ENCODE measurements around the gene RERE. TPM values are rescaled to one million over a fixed set of nuclear protein-coding genes. Genes with fewer than 3 reads are reported as not detected.

Gene RERE
- total RNA-seq, 2 donors from 2014 or later = 74.5 to 128 TPM

DNA sequence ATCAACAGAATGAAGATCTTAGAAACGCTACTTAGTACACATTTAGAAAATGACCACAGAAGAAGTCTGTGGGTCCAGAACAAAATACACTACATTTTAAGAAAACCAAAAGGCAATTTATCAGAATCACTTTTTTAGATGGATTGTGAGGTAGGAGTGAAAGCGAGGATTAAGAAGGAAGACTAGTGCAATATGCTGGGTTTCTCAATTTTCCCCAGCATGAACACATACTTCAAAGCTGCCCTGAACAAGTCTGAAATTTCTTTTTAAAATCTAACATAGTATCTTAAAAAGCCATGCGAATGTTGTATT, 299.0 kb downstream of the RERE start:
- ATAC-seq = no peak
- 74 to 79% methylated on average over 3 of the region's 3 CpGs for WGBS, 2 donors
- Histone ChIP-seq H3K4me3 (no peak overlapping the region), H3K36me3 (replicated peaks in 1 of 2; ENCODE audit: insufficient read depth in 1 of 2, low read depth in 2 of 2) (no peaks in the 10 kb centered on the region), H3K4me1 (peaks cover 19% of the 10 kb centered on the region), H3K9me3 (no peaks in the 10 kb centered on the region), H3K27me3 (no peaks in the 10 kb centered on the region), H3K27ac (no peak overlapping the region)
- TF ChIP-seq, protein P1, sequence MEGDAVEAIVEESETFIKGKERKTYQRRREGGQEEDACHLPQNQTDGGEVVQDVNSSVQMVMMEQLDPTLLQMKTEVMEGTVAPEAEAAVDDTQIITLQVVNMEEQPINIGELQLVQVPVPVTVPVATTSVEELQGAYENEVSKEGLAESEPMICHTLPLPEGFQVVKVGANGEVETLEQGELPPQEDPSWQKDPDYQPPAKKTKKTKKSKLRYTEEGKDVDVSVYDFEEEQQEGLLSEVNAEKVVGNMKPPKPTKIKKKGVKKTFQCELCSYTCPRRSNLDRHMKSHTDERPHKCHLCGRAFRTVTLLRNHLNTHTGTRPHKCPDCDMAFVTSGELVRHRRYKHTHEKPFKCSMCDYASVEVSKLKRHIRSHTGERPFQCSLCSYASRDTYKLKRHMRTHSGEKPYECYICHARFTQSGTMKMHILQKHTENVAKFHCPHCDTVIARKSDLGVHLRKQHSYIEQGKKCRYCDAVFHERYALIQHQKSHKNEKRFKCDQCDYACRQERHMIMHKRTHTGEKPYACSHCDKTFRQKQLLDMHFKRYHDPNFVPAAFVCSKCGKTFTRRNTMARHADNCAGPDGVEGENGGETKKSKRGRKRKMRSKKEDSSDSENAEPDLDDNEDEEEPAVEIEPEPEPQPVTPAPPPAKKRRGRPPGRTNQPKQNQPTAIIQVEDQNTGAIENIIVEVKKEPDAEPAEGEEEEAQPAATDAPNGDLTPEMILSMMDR (IDR thresholded peaks at IDR 0.05) = no peak
- no peak for TF ChIP-seq POLR2A (IDR thresholded peaks at IDR 0.05)
- intact Hi-C loops (cut with DNase I) = no loop called here
- DNase-seq = no peak

- DNase-seq = no peak
- intact Hi-C loops (cut with DNase I) = no loop called here
- ATAC-seq = no peak
- no peak for TF ChIP-seq POLR2A (IDR thresholded peaks at IDR 0.05)
- TF ChIP-seq, protein P1 (IDR thresholded peaks at IDR 0.05) = no peak
- Histone ChIP-seq H3K4me3 (no peak overlapping the region), H3K9me3 (no peaks in the 10 kb centered on the region), H3K27me3 (no peaks in the 10 kb centered on the region), H3K27ac (no peak overlapping the region), H3K36me3 (replicated peaks in 1 of 2; ENCODE audit: insufficient read depth in 1 of 2, low read depth in 2 of 2) (no peaks in the 10 kb centered on the region), H3K4me1 (peaks cover 19% of the 10 kb centered on the region)
- WGBS, 2 donors = 72% methylated on average over 7 of the region's 7 CpGs
These were observed 299.6 kb downstream of the RERE start for GRCh38 chr1:8517661-8518489.

DNA sequence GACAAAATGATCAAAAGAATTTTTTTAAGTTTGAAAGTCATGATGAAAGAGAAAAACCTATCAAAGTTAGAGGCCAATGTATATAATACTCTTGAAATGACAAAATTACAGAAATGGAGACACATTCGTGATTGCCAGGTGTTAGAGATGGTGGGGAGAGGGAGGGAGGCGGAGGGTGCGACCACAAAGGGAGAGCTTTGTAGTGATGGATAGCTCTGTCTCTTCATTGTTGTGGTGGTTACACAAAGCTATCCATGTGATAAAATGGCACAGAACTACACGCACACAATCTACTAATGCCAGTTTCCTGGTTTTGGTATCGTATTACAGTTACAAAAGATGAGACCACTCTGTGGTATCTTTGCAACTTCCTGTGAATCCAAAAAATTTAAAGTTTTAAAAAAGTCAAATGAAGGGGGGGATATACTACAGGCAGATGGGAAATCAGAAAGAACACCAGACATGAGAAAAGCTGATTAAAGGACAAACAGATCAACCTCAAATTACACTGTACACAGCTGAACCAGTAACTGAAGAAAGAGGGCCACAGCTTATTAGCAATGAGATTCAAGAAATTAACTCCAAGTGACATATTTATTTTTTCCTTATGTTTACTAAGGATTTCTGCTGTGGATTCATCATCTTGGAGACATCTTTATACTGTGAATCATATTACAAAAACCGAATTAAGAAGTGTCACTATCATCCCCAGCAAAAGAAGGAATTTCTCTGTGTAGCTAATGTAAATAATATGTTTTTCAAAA, 300.5 kb downstream of the RERE start:
- DNase-seq = no peak
- H3K9me3 ChIP-seq = no peaks in the 10 kb centered on the region
- no peaks in the 10 kb centered on the region for H3K27me3 ChIP-seq
- H3K36me3 ChIP-seq (replicated peaks in 1 of 2; ENCODE audit: insufficient read depth in 1 of 2, low read depth in 2 of 2) = no peaks in the 10 kb centered on the region
- peak overlapping the region in 1 of 4 donors; percentile 3 for H3K27ac ChIP-seq
- ATAC-seq = no peak
- H3K4me3 ChIP-seq = no peak overlapping the region
- H3K4me1 ChIP-seq = peaks cover 19% of the 10 kb centered on the region
- intact Hi-C loops (cut with DNase I) = no loop called here
- TF ChIP-seq, protein P1 (IDR thresholded peaks at IDR 0.05) = no peak
- no peak for TF ChIP-seq POLR2A (IDR thresholded peaks at IDR 0.05)
- 60 to 64% methylated on average over 6 of the region's 6 CpGs for WGBS, 2 donors

GRCh38 chr1:8516278-8516777, 301.1 kb downstream of the RERE start:
- TF ChIP-seq, protein P1 (IDR thresholded peaks at IDR 0.05) = no peak
- TF ChIP-seq POLR2A (IDR thresholded peaks at IDR 0.05) = no peak
- H3K9me3 ChIP-seq = no peaks in the 10 kb centered on the region
- WGBS, 2 donors = 40 to 48% methylated on average over 4 of the region's 4 CpGs
- no peaks in the 10 kb centered on the region for H3K27me3 ChIP-seq
- H3K4me3 ChIP-seq = no peak overlapping the region
- ATAC-seq (no peak), DNase-seq (no peak)
- no peaks in the 10 kb centered on the region for H3K36me3 ChIP-seq (replicated peaks in 1 of 2; ENCODE audit: insufficient read depth in 1 of 2, low read depth in 2 of 2)
- intact Hi-C loops (cut with DNase I) = no loop called here
- peak overlapping the region in 1 of 4 donors; percentile 3 for H3K27ac ChIP-seq
- H3K4me1 ChIP-seq = peaks cover 19% of the 10 kb centered on the region

Measured in body of pancreas (tissue), 4 donors.